Naive thymus-derived CD4-positive, alpha-beta T cell (primary cell): ENCODE data around the gene MORC3. TPM values are rescaled to one million over a fixed set of nuclear protein-coding genes. Genes with fewer than 3 reads are reported as not detected.

Source experiments
- ATAC-seq: fragments of 150-1000 bp; cut with Tn5 transposase; 2 replicates; pipeline ENCODE4 v1.10.0; 2021; ENCODE audit warnings: mild to moderate bottlenecking, moderate library complexity
- CTCF ChIA-PET: fragments of 350-600 bp; sonication (Branson Sonifier 250); formaldehyde crosslinking; loops from one replicate; lab custom pipeline; 2021; ENCODE audit warnings: antibody characterized with exemption; lab: Charles Lee
- POLR2A ChIA-PET: fragments of 350-600 bp; sonication (Branson Sonifier 250); formaldehyde crosslinking; loops from one replicate; lab custom pipeline; 2021; ENCODE audit warnings: antibody characterized with exemption, inconsistent platforms; lab: Charles Lee
- DNase-seq, 9 donors: peaks; one replicate each; pipeline versions ENCODE4 v3.0.0 to v3.0.0-alpha.2; 2020 to 2022; ENCODE audit warnings: mixed read lengths in 1 of 9
- H3K27ac ChIP-seq: one replicate; pipeline ENCODE4 v1.7.0; 2013; ENCODE audit warnings: mild to moderate bottlenecking, low read depth, low read length, moderate library complexity
- H3K27me3 ChIP-seq, 2 donors: one replicate each; pipeline ENCODE4 v1.7.0; 2013; ENCODE audit warnings: low read length in 2 of 2, mild to moderate bottlenecking in 2 of 2, moderate library complexity in 2 of 2; ENCODE audit not compliant: control insufficient read depth in 2 of 2, insufficient read depth in 2 of 2
- H3K36me3 ChIP-seq, 3 experiments: 1 replicate in 2 of 3; 2 replicates in 1 of 3; pipeline ENCODE4 v1.7.0; 2013; ENCODE audit warnings: low read length in 3 of 3, mild to moderate bottlenecking in 3 of 3, moderate library complexity in 1 of 3; ENCODE audit not compliant: insufficient read depth in 3 of 3, control insufficient read depth in 2 of 3
- H3K4me1 ChIP-seq, 2 donors: one replicate each; pipeline ENCODE4 v1.7.0; 2013; ENCODE audit warnings: low read length in 2 of 2, mild to moderate bottlenecking in 2 of 2, moderate library complexity in 1 of 2; ENCODE audit not compliant: control insufficient read depth in 2 of 2, insufficient read depth in 2 of 2
- H3K4me3 ChIP-seq: 2 replicates; pipeline ENCODE4 v1.7.0; 2013; ENCODE audit warnings: mild to moderate bottlenecking, low read length
- H3K9me3 ChIP-seq, 3 experiments: 1 replicate in 2 of 3; 2 replicates in 1 of 3; pipeline ENCODE4 v1.7.0; 2013; ENCODE audit warnings: low read length in 3 of 3; ENCODE audit not compliant: control insufficient read depth in 2 of 3
- H3K27ac Mint-ChIP-seq, 9 donors: one replicate each; pipeline ENCODE4 v1.8.0; 2020 to 2022; ENCODE audit warnings: mixed read lengths in 9 of 9, mild to moderate bottlenecking in 8 of 9, moderate library complexity in 5 of 9, inconsistent platforms in 2 of 9
- H3K27me3 Mint-ChIP-seq, 5 donors: one replicate each; pipeline ENCODE4 v1.8.0; 2021 to 2022; ENCODE audit warnings: mixed read lengths in 5 of 5, mild to moderate bottlenecking in 1 of 5
- H3K36me3 Mint-ChIP-seq, 5 donors: one replicate each; pipeline ENCODE4 v1.8.0; 2020 to 2022; ENCODE audit warnings: mixed read lengths in 5 of 5, mild to moderate bottlenecking in 3 of 5, inconsistent platforms in 1 of 5
- H3K4me1 Mint-ChIP-seq, 7 donors: one replicate each; pipeline ENCODE4 v1.8.0; 2020 to 2022; ENCODE audit warnings: mixed read lengths in 7 of 7, mild to moderate bottlenecking in 3 of 7, inconsistent platforms in 1 of 7
- H3K4me3 Mint-ChIP-seq, 10 donors: one replicate each; pipeline ENCODE4 v1.8.0; 2020 to 2022; ENCODE audit warnings: mild to moderate bottlenecking in 10 of 10, mixed read lengths in 10 of 10, moderate library complexity in 6 of 10, inconsistent platforms in 2 of 10
- H3K9me3 Mint-ChIP-seq, 11 donors: one replicate each; pipeline ENCODE4 v1.8.0; 2020 to 2022; ENCODE audit warnings: mixed read lengths in 11 of 11, mild to moderate bottlenecking in 4 of 11, inconsistent platforms in 1 of 11, moderate library complexity in 1 of 11
- intact Hi-C, 2 donors: fragments of 100-400 bp; cut with micrococcal nuclease; formaldehyde crosslinking; loops; one replicate each; pipeline ENCODE4 v1.15.1; 2023
- polyA plus RNA-seq, 2 donors: library from polyadenylated mRNA; unstranded; fragments of 300-500 nt; fragmentation: Illumina TruSeq; gene quantifications; one replicate each; pipeline ENCODE4 v1.2.3, GENCODE V29; 2021
- total RNA-seq, 6 experiments: library from RNA in 5 of 6; stranded (reverse) in 5 of 6; gene quantifications; 1 replicate in 5 of 6; 2 replicates in 1 of 6; pipeline ENCODE4 v1.2.3 and lab custom pipeline; 2021 to 2026

Gene MORC3
- total and polyA plus RNA-seq, 7 experiments from 2014 or later: 29.3 to 123 (median 54.9) TPM

GRCh38 chr21:36403713-36404112 is 83.7 kb downstream of the MORC3 start:
- H3K9me3 Mint-ChIP-seq: no peaks in the 10 kb centered on the region
- H3K4me1 Mint-ChIP-seq: peaks cover 0 to 5% (median 0%) of the 10 kb centered on the region in 7 donors
- ChIA-PET CTCF (interaction anchor here (0.6 kb wide), 1 partner anchor 9 kb away, joined by 4 read pairs; no protein-coding TSS in a partner anchor), POLR2A (no interaction called here)
- DNase-seq (no peak), ATAC-seq (peak; percentile 44)
- H3K4me3 Mint-ChIP-seq: no peak overlapping the region
- Histone ChIP-seq H3K36me3 (peaks cover 0 to 3% (median 0%) of the 10 kb centered on the region in 3 experiments), H3K9me3 (no peaks in the 10 kb centered on the region), H3K4me1 (no peaks in the 10 kb centered on the region), H3K4me3 (no peak overlapping the region), H3K27me3 (no peaks in the 10 kb centered on the region), H3K27ac (no peak overlapping the region)
- H3K27ac Mint-ChIP-seq: no peak overlapping the region
- intact Hi-C loops: no loop called here
- no peaks in the 10 kb centered on the region for H3K27me3 Mint-ChIP-seq
- H3K36me3 Mint-ChIP-seq: peaks cover 7 to 37% (median 24%) of the 10 kb centered on the region in 5 donors

GRCh38 chr21:36408568-36408967 is 88.6 kb downstream of the MORC3 start:
- Histone ChIP-seq H3K27ac (no peak overlapping the region), H3K4me3 (no peak overlapping the region), H3K27me3 (no peaks in the 10 kb centered on the region), H3K9me3 (no peaks in the 10 kb centered on the region), H3K4me1 (no peaks in the 10 kb centered on the region), H3K36me3 (peaks cover 0 to 15% (median 0%) of the 10 kb centered on the region in 3 experiments)
- ChIA-PET POLR2A (no interaction called here), CTCF (no interaction called here)
- peak overlapping the region in 2 of 9 donors; percentile 4 for H3K27ac Mint-ChIP-seq
- H3K4me1 Mint-ChIP-seq: peaks cover 0 to 2% (median 0%) of the 10 kb centered on the region in 7 donors
- H3K36me3 Mint-ChIP-seq: peaks cover 10 to 35% (median 29%) of the 10 kb centered on the region in 5 donors
- no peaks in the 10 kb centered on the region for H3K9me3 Mint-ChIP-seq
- no peak overlapping the region for H3K4me3 Mint-ChIP-seq
- H3K27me3 Mint-ChIP-seq: no peaks in the 10 kb centered on the region
- no peak for ATAC-seq
- intact Hi-C loops: no loop called here
- no peak for DNase-seq

- no peak overlapping the region for H3K27ac Mint-ChIP-seq
- Histone ChIP-seq H3K27me3 (no peaks in the 10 kb centered on the region), H3K36me3 (peaks cover 0 to 13% (median 0%) of the 10 kb centered on the region in 3 experiments), H3K4me3 (no peak overlapping the region), H3K9me3 (no peaks in the 10 kb centered on the region), H3K27ac (no peak overlapping the region), H3K4me1 (no peaks in the 10 kb centered on the region)
- DNase-seq (no peak), ATAC-seq (no peak)
- no peaks in the 10 kb centered on the region for H3K4me1 Mint-ChIP-seq
- intact Hi-C loops: no loop called here
- peaks cover 12 to 46% (median 30%) of the 10 kb centered on the region in 5 donors for H3K36me3 Mint-ChIP-seq
- ChIA-PET POLR2A (no interaction called here), CTCF (interaction anchor here (0.7 kb wide), 1 partner anchor 267 kb away, joined by 6 read pairs; no protein-coding TSS in a partner anchor)
- no peaks in the 10 kb centered on the region for H3K9me3 Mint-ChIP-seq
- no peak overlapping the region for H3K4me3 Mint-ChIP-seq
- no peaks in the 10 kb centered on the region for H3K27me3 Mint-ChIP-seq
Measured at GRCh38 chr21:36411301-36411700, 91.3 kb downstream of the MORC3 start.

- H3K27ac ChIP-seq: no peak overlapping the region
- Mint-ChIP-seq H3K27me3 (no peaks in the 10 kb centered on the region), H3K4me1 (no peaks in the 10 kb centered on the region), H3K36me3 (peaks cover 11 to 42% (median 28%) of the 10 kb centered on the region in 5 donors), H3K27ac (no peak overlapping the region), H3K9me3 (no peaks in the 10 kb centered on the region), H3K4me3 (no peak overlapping the region)
- intact Hi-C loops: no loop called here
- H3K4me1 ChIP-seq: no peaks in the 10 kb centered on the region
- ChIA-PET POLR2A (no interaction called here), CTCF (no interaction called here)
- no peaks in the 10 kb centered on the region for H3K9me3 ChIP-seq
- ATAC-seq (no peak), DNase-seq (no peak)
- no peak overlapping the region for H3K4me3 ChIP-seq
- H3K27me3 ChIP-seq: no peaks in the 10 kb centered on the region
- peaks cover 0 to 13% (median 0%) of the 10 kb centered on the region in 3 experiments for H3K36me3 ChIP-seq
Measured at GRCh38 chr21:36412916-36413315, 92.9 kb downstream of the MORC3 start.

- Histone ChIP-seq H3K27ac (no peak overlapping the region), H3K36me3 (peaks cover 0 to 13% (median 0%) of the 10 kb centered on the region in 3 experiments), H3K4me1 (no peaks in the 10 kb centered on the region), H3K4me3 (no peak overlapping the region), H3K9me3 (no peaks in the 10 kb centered on the region), H3K27me3 (no peaks in the 10 kb centered on the region)
- ChIA-PET POLR2A (interaction anchor here (0.7 kb wide), 1 partner anchor 59 kb away, joined by 4 read pairs; no protein-coding TSS in a partner anchor), CTCF (no interaction called here)
- intact Hi-C loops: no loop called here
- no peaks in the 10 kb centered on the region for H3K27me3 Mint-ChIP-seq
- H3K4me3 Mint-ChIP-seq: no peak overlapping the region
- DNase-seq: no peak
- no peak for ATAC-seq
- peaks cover 0 to 2% (median 0%) of the 10 kb centered on the region in 7 donors for H3K4me1 Mint-ChIP-seq
- H3K9me3 Mint-ChIP-seq: no peaks in the 10 kb centered on the region
- H3K36me3 Mint-ChIP-seq: peaks cover 5 to 39% (median 21%) of the 10 kb centered on the region in 5 donors
- H3K27ac Mint-ChIP-seq: no peak overlapping the region
Measured at GRCh38 chr21:36415375-36415774, 95.4 kb downstream of the MORC3 start.

- Histone ChIP-seq H3K4me3 (no peak overlapping the region), H3K36me3 (no peaks in the 10 kb centered on the region), H3K4me1 (no peaks in the 10 kb centered on the region), H3K27ac (no peak overlapping the region), H3K27me3 (no peaks in the 10 kb centered on the region), H3K9me3 (no peaks in the 10 kb centered on the region)
- ChIA-PET CTCF (no interaction called here), POLR2A (no interaction called here)
- peaks cover 5 to 15% (median 10%) of the 10 kb centered on the region in 5 donors for H3K36me3 Mint-ChIP-seq
- no peak overlapping the region for H3K4me3 Mint-ChIP-seq
- intact Hi-C loops: no loop called here
- H3K4me1 Mint-ChIP-seq: peaks cover 0 to 16% (median 0%) of the 10 kb centered on the region in 7 donors
- no peak for DNase-seq
- H3K27me3 Mint-ChIP-seq: no peaks in the 10 kb centered on the region
- peak overlapping the region in 1 of 9 donors; percentile 22 for H3K27ac Mint-ChIP-seq
- no peak for ATAC-seq
- peaks cover 0 to 2% (median 0%) of the 10 kb centered on the region in 11 donors for H3K9me3 Mint-ChIP-seq
Measured at GRCh38 chr21:36419241-36419640, 99.2 kb downstream of the MORC3 start.

- DNase-seq: peak in 4 of 9 donors; percentile 9 to 40 (median 20)
- H3K4me1 ChIP-seq: no peaks in the 10 kb centered on the region
- H3K9me3 ChIP-seq: no peaks in the 10 kb centered on the region
- ChIA-PET CTCF (no interaction called here), POLR2A (no interaction called here)
- Mint-ChIP-seq H3K4me1 (peaks cover 0 to 16% (median 0%) of the 10 kb centered on the region in 7 donors), H3K36me3 (peaks cover 5 to 11% (median 7%) of the 10 kb centered on the region in 5 donors), H3K27me3 (no peaks in the 10 kb centered on the region), H3K9me3 (peaks cover 0 to 2% (median 0%) of the 10 kb centered on the region in 11 donors), H3K4me3 (no peak overlapping the region), H3K27ac (peak overlapping the region in 1 of 9 donors; percentile 32)
- H3K4me3 ChIP-seq: no peak overlapping the region
- no peaks in the 10 kb centered on the region for H3K36me3 ChIP-seq
- no peaks in the 10 kb centered on the region for H3K27me3 ChIP-seq
- no peak overlapping the region for H3K27ac ChIP-seq
- intact Hi-C loops: no loop called here
- ATAC-seq: peak; percentile 79
Measured at GRCh38 chr21:36419996-36420395, 100.0 kb downstream of the MORC3 start.
